Trophoblast cell (in vitro differentiated cells and primary cell): Measurements from ENCODE around the gene NCBP2.

Experiments
- DNase-seq, 2 donors: peaks; one replicate each; pipeline ENCODE4 v3.0.0-alpha.2; 2016
- H2AFZ ChIP-seq: 2 replicates; pipeline ENCODE4 v1.6.1; 2013; ENCODE audit warnings: low read length, moderate library complexity, mild to moderate bottlenecking; ENCODE audit not compliant: insufficient read depth, poor library complexity
- H2AK5ac ChIP-seq: 2 replicates; pipeline ENCODE4 v1.6.1; 2013; ENCODE audit warnings: mild to moderate bottlenecking, low read length
- H2BK120ac ChIP-seq: 2 replicates; pipeline ENCODE4 v1.6.1; 2013; ENCODE audit warnings: low read length, mild to moderate bottlenecking, moderate library complexity; ENCODE audit not compliant: insufficient read depth, poor library complexity
- H2BK12ac ChIP-seq: 2 replicates; pipeline ENCODE4 v1.6.1; 2013; ENCODE audit warnings: mild to moderate bottlenecking, low read length, moderate library complexity
- H2BK5ac ChIP-seq: 2 replicates; pipeline ENCODE4 v1.6.1; 2013; ENCODE audit warnings: low read length, low read depth, moderate library complexity, mild to moderate bottlenecking; ENCODE audit not compliant: poor library complexity
- H3K14ac ChIP-seq: 2 replicates; pipeline ENCODE4 v1.6.1; 2013; ENCODE audit warnings: mild to moderate bottlenecking, low read length
- H3K18ac ChIP-seq: 2 replicates; pipeline ENCODE4 v1.6.1; 2013; ENCODE audit warnings: mild to moderate bottlenecking, low read length
- H3K23ac ChIP-seq: 2 replicates; pipeline ENCODE4 v1.6.1; 2013; ENCODE audit warnings: low read length
- H3K27ac ChIP-seq: 2 replicates; pipeline ENCODE4 v1.5.1; 2013; ENCODE audit warnings: low read depth, mild to moderate bottlenecking, inconsistent platforms, low read length, moderate library complexity
- H3K27me3 ChIP-seq: 2 replicates; pipeline ENCODE4 v1.6.1; 2013; ENCODE audit warnings: inconsistent platforms, mild to moderate bottlenecking, low read length, moderate library complexity; ENCODE audit not compliant: insufficient read depth
- H3K36me3 ChIP-seq, 2 experiments: 1 replicate in 1 of 2; 2 replicates in 1 of 2; pipeline ENCODE4 v1.6.1; 2013; ENCODE audit warnings: low read length in 2 of 2, mild to moderate bottlenecking in 2 of 2, moderate library complexity in 1 of 2; ENCODE audit not compliant: insufficient read depth in 2 of 2, control insufficient read depth in 1 of 2
- H3K4ac ChIP-seq: 2 replicates; pipeline ENCODE4 v1.6.1; 2013; ENCODE audit warnings: low read depth, mild to moderate bottlenecking, low read length, moderate library complexity
- H3K4me1 ChIP-seq, 2 experiments: 1 replicate in 1 of 2; 2 replicates in 1 of 2; pipeline ENCODE4 v1.6.1; 2013; ENCODE audit warnings: low read length in 2 of 2, mild to moderate bottlenecking in 2 of 2, moderate library complexity in 1 of 2; ENCODE audit not compliant: insufficient read depth in 2 of 2, control insufficient read depth in 1 of 2
- H3K4me2 ChIP-seq: 2 replicates; pipeline ENCODE4 v1.6.1; 2013; ENCODE audit warnings: inconsistent platforms, mild to moderate bottlenecking, low read length, moderate library complexity
- H3K4me3 ChIP-seq: 2 replicates; pipeline ENCODE4 v1.5.1; 2013; ENCODE audit warnings: mild to moderate bottlenecking, low read depth, low read length, inconsistent platforms
- H3K79me1 ChIP-seq: one replicate; pipeline ENCODE4 v1.6.1; 2013; ENCODE audit warnings: low read length
- H3K79me2 ChIP-seq: 2 replicates; pipeline ENCODE4 v1.6.1; 2013; ENCODE audit warnings: low read length, mild to moderate bottlenecking; ENCODE audit not compliant: control insufficient read depth, insufficient read depth, poor library complexity
- H3K9ac ChIP-seq: 2 replicates; pipeline ENCODE4 v1.6.1; 2013; ENCODE audit warnings: mild to moderate bottlenecking, low read length
- H3K9me3 ChIP-seq: 2 replicates; pipeline ENCODE4 v1.6.1; 2013; ENCODE audit warnings: low read depth, mild to moderate bottlenecking, control low read depth, inconsistent platforms, low read length; ENCODE audit not compliant: insufficient read depth
- H4K12ac ChIP-seq: 2 replicates; pipeline ENCODE4 v1.6.1; 2013; ENCODE audit warnings: low read depth, mild to moderate bottlenecking, low read length, moderate library complexity
- H4K8ac ChIP-seq: 2 replicates; pipeline ENCODE4 v1.6.1; 2013; ENCODE audit warnings: low read depth, mild to moderate bottlenecking, low read length, moderate library complexity
- H4K91ac ChIP-seq: one replicate; pipeline ENCODE4 v1.6.1; 2013; ENCODE audit warnings: low read depth, mild to moderate bottlenecking, low read length, moderate library complexity
- WGBS: extraction: QIAGEN DNeasy Blood & Tissue Kit; methylation state at CpG from one replicate; pipeline ENCODE4 v1.1.7; 2013; ENCODE audit warnings: missing lambda C conversion rate; ENCODE audit not compliant: insufficient read length, insufficient coverage; ENCODE audit errors: extremely low coverage; 5-methylcytosine and 5-hydroxymethylcytosine counted together

Gene NCBP2

DNA sequence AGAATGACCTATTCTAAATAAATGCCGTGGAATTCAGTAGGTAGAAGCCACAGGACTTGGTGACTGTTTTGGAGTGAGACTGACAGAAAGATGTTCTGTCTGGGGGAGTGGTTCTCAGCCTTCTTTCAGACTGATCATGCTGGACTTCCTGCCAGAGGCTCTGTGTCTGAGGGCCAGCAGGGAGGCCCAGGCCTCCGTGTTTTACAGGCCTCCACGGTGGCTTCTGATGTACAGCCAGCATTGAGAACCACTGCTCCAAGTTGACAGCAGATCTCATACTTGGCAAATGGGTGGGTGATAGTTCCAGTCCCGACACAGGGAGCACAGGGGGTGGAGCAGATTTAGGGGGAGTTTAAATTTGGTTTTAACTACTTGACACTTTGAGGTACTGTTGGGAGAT is 33.0 kb upstream of the NCBP2 start:
- H3K79me2 ChIP-seq, result no peaks in the 10 kb centered on the region
- no peaks in the 10 kb centered on the region for H3K4me1 ChIP-seq
- H3K9ac ChIP-seq, result no peak overlapping the region
- no peak overlapping the region for H3K4me2 ChIP-seq
- no peak overlapping the region for H4K91ac ChIP-seq
- no peak overlapping the region for H3K18ac ChIP-seq
- H3K14ac ChIP-seq, result no peak overlapping the region
- H3K36me3 ChIP-seq, result no peaks in the 10 kb centered on the region
- peaks cover 5% of the 10 kb centered on the region for H3K9me3 ChIP-seq
- H3K27me3 ChIP-seq, result peaks cover 10% of the 10 kb centered on the region
- DNase-seq, result no peak
- no CpG with 5 or more reads among the region's 4 CpGs for WGBS
- no peak overlapping the region for H4K12ac ChIP-seq
- H2BK12ac ChIP-seq, result no peak overlapping the region
- H3K23ac ChIP-seq, result no peak overlapping the region
- H2BK5ac ChIP-seq, result no peak overlapping the region
- no peak overlapping the region for H3K27ac ChIP-seq
- H2BK120ac ChIP-seq, result no peak overlapping the region
- no peak overlapping the region for H2AFZ ChIP-seq
- no peak overlapping the region for H2AK5ac ChIP-seq
- no peak overlapping the region for H3K4me3 ChIP-seq
- no peak overlapping the region for H3K4ac ChIP-seq
- no peaks in the 10 kb centered on the region for H3K79me1 ChIP-seq
- no peak overlapping the region for H4K8ac ChIP-seq

DNA sequence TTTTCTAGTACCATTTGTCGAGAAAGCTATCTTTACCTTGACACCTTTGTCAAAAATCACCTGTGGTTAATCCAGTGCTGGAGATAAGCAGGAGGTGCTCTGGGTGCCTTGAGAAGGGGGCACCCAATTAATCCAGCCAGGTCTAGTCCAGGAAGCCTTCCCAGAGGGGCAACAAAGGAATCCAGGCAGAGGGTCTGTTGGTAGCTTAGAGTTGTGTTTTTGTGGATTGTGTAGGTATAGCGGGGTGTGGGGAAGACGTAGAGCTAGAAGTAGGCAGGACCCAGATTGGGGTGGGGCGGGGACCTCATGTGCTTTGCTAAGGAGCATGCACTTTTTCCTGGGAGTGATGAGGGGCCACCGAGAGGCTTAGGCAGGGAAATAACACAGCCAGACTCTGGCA is 32.3 kb upstream of the NCBP2 start:
- H3K9me3 ChIP-seq, result peaks cover 5% of the 10 kb centered on the region
- H3K4ac ChIP-seq, result no peak overlapping the region
- H2BK5ac ChIP-seq, result no peak overlapping the region
- H4K12ac ChIP-seq, result no peak overlapping the region
- H3K4me1 ChIP-seq, result no peaks in the 10 kb centered on the region
- no peaks in the 10 kb centered on the region for H3K79me1 ChIP-seq
- no peak overlapping the region for H3K4me3 ChIP-seq
- H3K27me3 ChIP-seq, result peaks cover 12% of the 10 kb centered on the region
- no peak overlapping the region for H3K14ac ChIP-seq
- H2AFZ ChIP-seq, result no peak overlapping the region
- no peak overlapping the region for H3K18ac ChIP-seq
- H2BK12ac ChIP-seq, result no peak overlapping the region
- H2AK5ac ChIP-seq, result no peak overlapping the region
- H3K4me2 ChIP-seq, result no peak overlapping the region
- no peaks in the 10 kb centered on the region for H3K79me2 ChIP-seq
- H3K9ac ChIP-seq, result no peak overlapping the region
- no peak overlapping the region for H2BK120ac ChIP-seq
- DNase-seq, result no peak
- no peaks in the 10 kb centered on the region for H3K36me3 ChIP-seq
- H3K23ac ChIP-seq, result no peak overlapping the region
- WGBS, result no CpG with 5 or more reads among the region's 5 CpGs
- H4K8ac ChIP-seq, result no peak overlapping the region
- no peak overlapping the region for H4K91ac ChIP-seq
- no peak overlapping the region for H3K27ac ChIP-seq

DNA sequence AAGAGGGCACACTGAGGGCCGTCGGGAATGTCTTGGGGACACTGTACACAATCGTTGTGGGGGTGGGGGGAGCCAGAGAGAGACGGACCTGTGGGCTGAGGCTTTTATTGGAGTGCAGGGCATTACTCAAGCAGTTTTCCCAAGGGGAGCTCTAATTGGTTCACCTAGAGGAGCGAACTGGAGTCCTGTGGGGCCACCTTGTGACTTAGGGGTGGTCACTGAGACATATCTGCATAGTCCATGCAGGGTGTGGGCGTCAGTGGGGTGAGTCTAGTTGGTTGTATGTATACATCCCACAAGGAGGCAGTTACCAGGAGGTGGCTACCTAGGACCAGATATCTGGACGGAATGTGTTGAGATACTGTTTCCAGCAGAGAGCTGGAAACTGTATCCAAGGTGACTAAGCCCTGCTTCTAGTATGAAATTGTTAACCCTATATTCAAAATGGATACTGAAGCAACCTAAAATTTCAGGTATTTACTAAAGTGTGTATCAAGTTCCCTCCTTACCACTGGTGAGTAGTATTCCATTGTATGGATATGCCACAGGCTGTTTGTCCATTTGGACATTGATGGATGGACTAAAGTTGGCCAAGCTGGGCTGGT is 28.9 kb upstream of the NCBP2 start:
- no peak for DNase-seq
- no peak overlapping the region for H4K8ac ChIP-seq
- H2AK5ac ChIP-seq, result no peak overlapping the region
- no peaks in the 10 kb centered on the region for H3K79me2 ChIP-seq
- no peak overlapping the region for H4K12ac ChIP-seq
- no peak overlapping the region for H3K18ac ChIP-seq
- H3K9me3 ChIP-seq, result peaks cover 13% of the 10 kb centered on the region
- no peak overlapping the region for H2BK5ac ChIP-seq
- H3K36me3 ChIP-seq, result no peaks in the 10 kb centered on the region
- H3K79me1 ChIP-seq, result no peaks in the 10 kb centered on the region
- H2AFZ ChIP-seq, result no peak overlapping the region
- no peak overlapping the region for H3K4ac ChIP-seq
- H4K91ac ChIP-seq, result no peak overlapping the region
- peaks cover 3 to 8% of the 10 kb centered on the region in 2 experiments for H3K4me1 ChIP-seq
- H2BK12ac ChIP-seq, result no peak overlapping the region
- no peak overlapping the region for H3K9ac ChIP-seq
- H3K27me3 ChIP-seq, result peaks cover 47% of the 10 kb centered on the region
- no peak overlapping the region for H3K23ac ChIP-seq
- no CpG with 5 or more reads among the region's 7 CpGs for WGBS
- no peak overlapping the region for H3K4me2 ChIP-seq
- no peak overlapping the region for H3K14ac ChIP-seq
- no peak overlapping the region for H2BK120ac ChIP-seq
- no peak overlapping the region for H3K27ac ChIP-seq
- H3K4me3 ChIP-seq, result no peak overlapping the region

DNA sequence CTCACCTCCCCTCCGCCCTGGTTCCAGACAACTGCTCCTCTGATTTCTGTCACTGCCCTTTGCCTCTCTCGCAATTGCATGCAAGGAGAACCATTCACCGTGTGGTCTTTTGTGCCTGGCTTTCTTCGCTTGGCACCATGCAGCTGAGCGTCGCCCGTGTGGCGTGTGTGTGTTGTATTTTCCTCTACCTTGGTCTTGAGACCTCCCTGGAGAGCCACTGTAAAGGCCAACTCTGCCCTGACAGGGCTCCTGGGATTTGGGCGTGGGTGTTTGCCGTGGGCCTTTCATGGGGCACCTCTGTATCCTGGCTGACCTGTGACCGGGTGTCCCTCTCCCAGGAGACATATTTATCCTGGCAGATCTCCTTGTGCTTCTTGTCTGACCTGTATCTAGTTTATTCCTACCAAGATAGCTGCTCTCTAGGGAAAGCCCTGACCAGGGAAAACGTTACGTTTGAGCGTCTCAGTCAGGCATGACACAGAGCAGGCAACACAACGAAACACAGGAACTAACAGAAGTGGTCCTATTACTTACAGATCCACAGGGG is 28.3 kb upstream of the NCBP2 start:
- no peak for DNase-seq
- H4K12ac ChIP-seq, result no peak overlapping the region
- H2AK5ac ChIP-seq, result no peak overlapping the region
- H3K4me2 ChIP-seq, result no peak overlapping the region
- peaks cover 3 to 8% of the 10 kb centered on the region in 2 experiments for H3K4me1 ChIP-seq
- H3K79me2 ChIP-seq, result no peaks in the 10 kb centered on the region
- no peak overlapping the region for H2AFZ ChIP-seq
- no peak overlapping the region for H2BK5ac ChIP-seq
- no peak overlapping the region for H3K4ac ChIP-seq
- peaks cover 52% of the 10 kb centered on the region for H3K27me3 ChIP-seq
- no peaks in the 10 kb centered on the region for H3K36me3 ChIP-seq
- no peak overlapping the region for H3K4me3 ChIP-seq
- peaks cover 13% of the 10 kb centered on the region for H3K9me3 ChIP-seq
- no peak overlapping the region for H3K14ac ChIP-seq
- H3K79me1 ChIP-seq, result no peaks in the 10 kb centered on the region
- WGBS, result no CpG with 5 or more reads among the region's 15 CpGs
- no peak overlapping the region for H3K18ac ChIP-seq
- no peak overlapping the region for H3K27ac ChIP-seq
- no peak overlapping the region for H2BK120ac ChIP-seq
- no peak overlapping the region for H3K23ac ChIP-seq
- H4K91ac ChIP-seq, result no peak overlapping the region
- H2BK12ac ChIP-seq, result no peak overlapping the region
- H4K8ac ChIP-seq, result no peak overlapping the region
- no peak overlapping the region for H3K9ac ChIP-seq
